22Rv1 (cell line): ENCODE data around the gene TNIP2.
"Not testable (repeated sequence)": the region's sequence is repeated elsewhere in the genome, so short reads cannot be mapped to it uniquely, and the experiment has no call there.

Experiments used
- H3K27ac ChIP-seq: fragments of 450-650 bp; 2 replicates; pipeline ENCODE4 v1.5.1; 2017
- CTCF ChIP-seq: fragments of 450-650 bp; IDR thresholded peaks from 2 replicates; pipeline ENCODE4 v1.5.1; 2017; ENCODE audit warnings: mild to moderate bottlenecking
- ZFX ChIP-seq: fragments of 450-650 bp; IDR thresholded peaks from 2 replicates; pipeline ENCODE4 v1.6.1; 2017; ENCODE audit warnings: antibody characterized with exemption, borderline replicate concordance

TNIP2 gene

GRCh38 chr4:2728806-2729532 is 27.2 kb downstream of the TNIP2 start:
- TF ChIP-seq ZFX (no peak), CTCF (no peak)
- H3K27ac ChIP-seq: no peak overlapping the region

DNA sequence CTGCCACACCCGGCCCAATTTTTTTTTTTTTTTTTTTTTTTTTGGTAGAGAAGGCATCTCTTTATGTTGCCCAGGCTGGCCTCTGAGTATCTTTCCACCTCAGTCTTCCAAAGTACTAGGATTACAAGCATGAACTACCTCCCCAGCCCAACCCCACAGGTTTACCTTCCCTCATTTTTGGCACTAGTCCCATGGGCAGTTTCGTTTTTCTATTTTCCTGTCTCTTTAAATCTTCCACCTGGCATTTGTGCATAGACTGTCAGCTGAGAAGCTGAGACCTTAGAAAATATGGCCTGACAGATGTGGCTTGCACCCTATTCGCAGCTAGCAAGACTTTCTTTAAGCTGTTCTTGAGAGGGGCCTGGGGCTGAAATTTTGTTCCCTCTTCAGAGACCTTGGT is 27.9 kb downstream of the TNIP2 start:
- no peak for TF ChIP-seq CTCF
- no peak for TF ChIP-seq ZFX

GRCh38 chr4:2726881-2727280 is 29.3 kb downstream of the TNIP2 start:
- H3K27ac ChIP-seq: not testable (repeated sequence)

More for the DNA sequence above, 27.9 kb downstream of the TNIP2 start:
- no peak overlapping the region for H3K27ac ChIP-seq

- TF ChIP-seq ZFX: no peak
- no peak for TF ChIP-seq CTCF
- no peak overlapping the region for H3K27ac ChIP-seq
Observed at GRCh38 chr4:2725380-2725779, 30.8 kb downstream of the TNIP2 start.

DNA sequence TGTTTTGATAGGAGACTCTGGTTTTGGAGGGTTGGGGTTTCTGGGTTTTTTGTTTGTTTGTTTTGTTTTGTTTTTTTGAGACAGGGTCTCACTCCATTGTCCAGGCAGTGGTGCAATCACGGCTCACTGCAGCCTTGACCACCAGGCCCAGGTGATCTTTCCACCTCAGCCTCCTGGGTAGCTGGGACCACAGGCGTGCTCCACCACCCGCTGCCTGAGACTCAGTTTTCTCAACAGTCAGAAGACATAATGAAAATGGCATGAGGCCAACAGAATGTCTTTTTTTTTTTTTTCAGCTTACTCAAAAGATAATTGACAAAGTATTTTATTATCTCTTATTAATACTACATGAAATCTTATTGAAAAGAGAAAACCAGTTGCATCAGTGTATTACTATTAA is 32.4 kb downstream of the TNIP2 start:
- no peak overlapping the region for H3K27ac ChIP-seq
- TF ChIP-seq ZFX (no peak), CTCF (no peak)

DNA sequence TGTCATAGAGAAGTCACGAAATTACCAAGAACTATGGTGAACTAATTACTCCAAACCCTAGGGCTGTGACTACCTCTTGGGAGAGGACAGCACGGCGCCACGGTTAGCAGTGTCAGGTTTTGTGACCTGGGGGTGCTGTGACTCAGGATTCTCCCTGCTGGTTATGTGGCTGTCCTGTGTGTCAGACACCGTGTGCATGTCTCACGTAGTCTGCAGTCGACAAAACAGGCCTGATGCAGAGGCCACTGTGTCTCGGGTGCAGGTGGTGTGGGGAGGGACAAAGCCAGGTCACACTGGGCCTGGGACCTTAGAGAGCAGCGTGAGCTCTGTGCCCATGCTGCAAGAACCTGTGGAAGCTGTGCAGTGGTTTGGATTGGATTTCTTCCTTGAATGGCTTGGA is 34.1 kb downstream of the TNIP2 start:
- TF ChIP-seq CTCF: no peak
- no peak for TF ChIP-seq ZFX
- H3K27ac ChIP-seq: no peak overlapping the region

GRCh38 chr4:2721586-2721985 is 34.5 kb downstream of the TNIP2 start:
- TF ChIP-seq CTCF (no peak), ZFX (no peak)
- H3K27ac ChIP-seq: no peak overlapping the region

DNA sequence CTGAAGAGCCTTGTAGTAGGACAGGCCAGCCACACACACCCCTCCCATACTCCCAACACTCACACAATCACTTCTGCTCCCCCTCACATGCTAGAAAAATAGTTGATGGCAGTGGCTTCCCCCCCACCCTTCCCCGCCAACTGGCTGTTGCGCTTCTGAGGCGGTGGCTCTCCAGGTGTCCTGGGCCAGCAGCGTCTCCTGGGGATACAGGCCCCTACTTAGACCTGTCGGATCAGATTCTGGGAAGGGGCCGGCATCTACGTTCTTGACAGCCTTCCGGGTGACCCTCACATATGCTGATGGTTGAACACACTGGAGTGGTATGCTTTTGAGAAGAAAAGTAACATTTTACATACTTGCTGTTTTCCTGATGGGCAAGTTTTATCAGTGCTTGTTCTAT is 39.9 kb downstream of the TNIP2 start:
- TF ChIP-seq ZFX (no peak), CTCF (no peak)
- H3K27ac ChIP-seq: no peak overlapping the region
